22Rv1 (cell line): Measurements from ENCODE around the gene UTY.
"Not testable (repeated sequence)": the region's sequence is repeated elsewhere in the genome, so short reads cannot be mapped to it uniquely, and the experiment has no call there.

Experiments
- H3K27ac ChIP-seq: fragments of 450-650 bp; 2 replicates; pipeline ENCODE4 v1.5.1; 2017
- CTCF ChIP-seq: fragments of 450-650 bp; IDR thresholded peaks from 2 replicates; pipeline ENCODE4 v1.5.1; 2017; ENCODE audit warnings: mild to moderate bottlenecking
- ZFX ChIP-seq: fragments of 450-650 bp; IDR thresholded peaks from 2 replicates; pipeline ENCODE4 v1.6.1; 2017; ENCODE audit warnings: antibody characterized with exemption, borderline replicate concordance

The UTY gene

DNA sequence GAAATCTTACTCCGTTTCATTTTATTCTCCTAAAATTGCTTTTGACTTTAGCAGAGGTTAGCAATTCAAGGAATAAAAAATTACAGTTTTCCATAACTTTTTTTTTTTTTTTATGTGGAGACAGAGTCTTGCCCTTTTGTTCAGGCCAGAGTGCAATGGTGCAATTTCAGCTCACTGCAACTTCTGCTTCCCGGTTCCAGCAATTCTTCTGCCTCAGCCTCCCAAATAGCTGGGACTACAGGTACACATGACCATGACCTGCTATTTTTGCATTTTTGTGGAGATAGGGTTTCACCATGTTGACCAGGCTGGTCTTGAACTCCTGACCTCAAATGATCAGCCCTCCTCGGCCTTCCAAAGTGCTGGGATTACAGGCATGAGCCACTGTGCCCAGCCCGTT, 179.0 kb downstream of the UTY start:
- TF ChIP-seq CTCF: no peak
- no peak for TF ChIP-seq ZFX
- H3K27ac ChIP-seq: no peak overlapping the region

GRCh38 chrY:13299411-13299810, 180.4 kb downstream of the UTY start:
- no peak for TF ChIP-seq ZFX
- TF ChIP-seq CTCF: no peak
- H3K27ac ChIP-seq: no peak overlapping the region

DNA sequence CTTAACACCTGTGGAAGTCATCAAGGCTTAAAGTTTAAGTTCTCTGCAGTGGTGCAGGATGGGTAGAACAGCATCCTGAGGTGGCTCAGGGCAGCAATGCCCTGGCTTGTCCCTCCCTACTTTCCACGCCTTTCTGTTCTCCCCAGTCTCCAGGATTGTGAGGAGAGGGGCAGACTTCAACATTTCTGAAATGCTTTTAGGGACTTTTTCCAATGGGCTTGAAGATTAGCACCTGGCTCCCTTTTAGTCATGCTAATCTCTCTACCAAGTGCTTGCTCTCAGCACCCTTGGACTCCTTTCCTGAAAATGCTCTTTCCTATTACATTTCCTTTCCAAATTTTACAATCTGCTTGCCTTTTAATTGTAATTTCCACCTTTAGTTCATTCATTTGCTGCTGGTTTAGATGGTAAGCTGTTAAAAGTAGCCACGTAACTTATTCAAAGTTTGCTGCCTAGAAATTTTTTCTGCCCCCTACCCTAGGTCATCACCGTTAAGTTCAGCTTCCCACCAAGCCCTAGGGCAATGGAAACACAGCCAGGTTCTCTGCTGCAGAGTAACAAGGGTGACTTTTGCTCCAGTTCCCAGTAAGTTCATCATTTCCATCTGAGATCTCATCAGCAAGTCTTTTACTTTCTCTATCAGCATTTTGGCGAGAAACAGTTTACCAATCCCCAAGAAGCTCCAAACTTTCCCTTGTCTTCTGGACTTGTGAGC, 183.5 kb downstream of the UTY start:
- TF ChIP-seq ZFX: no peak
- TF ChIP-seq CTCF: no peak

GRCh38 chrY:13295026-13295425, 184.8 kb downstream of the UTY start:
- peak overlapping the region; percentile 13; the same call in 1 of the 2 replicates for H3K27ac ChIP-seq
- TF ChIP-seq ZFX: no peak
- no peak for TF ChIP-seq CTCF

More for the DNA sequence above, 183.5 kb downstream of the UTY start:
- H3K27ac ChIP-seq: no peak overlapping the region

DNA sequence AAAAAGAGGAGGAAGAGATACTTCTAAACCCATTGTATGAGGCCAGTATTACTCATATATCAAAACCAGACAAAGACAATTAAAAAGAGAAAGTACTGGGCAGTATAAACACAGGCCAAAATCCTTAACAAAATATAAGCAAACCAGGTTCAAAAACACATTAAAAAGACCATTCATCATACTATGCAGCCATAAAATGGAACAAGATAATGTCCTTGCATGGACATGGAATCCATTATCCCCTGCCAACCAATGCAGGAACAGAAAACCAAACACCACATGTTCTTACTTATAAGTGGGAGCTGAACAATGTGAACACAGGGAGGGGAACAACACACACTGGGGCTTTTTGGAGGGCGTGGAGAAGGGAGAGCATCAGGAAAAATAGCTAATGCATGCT, 188.6 kb downstream of the UTY start:
- H3K27ac ChIP-seq: no peak overlapping the region
- TF ChIP-seq ZFX (no peak), CTCF (no peak)

DNA sequence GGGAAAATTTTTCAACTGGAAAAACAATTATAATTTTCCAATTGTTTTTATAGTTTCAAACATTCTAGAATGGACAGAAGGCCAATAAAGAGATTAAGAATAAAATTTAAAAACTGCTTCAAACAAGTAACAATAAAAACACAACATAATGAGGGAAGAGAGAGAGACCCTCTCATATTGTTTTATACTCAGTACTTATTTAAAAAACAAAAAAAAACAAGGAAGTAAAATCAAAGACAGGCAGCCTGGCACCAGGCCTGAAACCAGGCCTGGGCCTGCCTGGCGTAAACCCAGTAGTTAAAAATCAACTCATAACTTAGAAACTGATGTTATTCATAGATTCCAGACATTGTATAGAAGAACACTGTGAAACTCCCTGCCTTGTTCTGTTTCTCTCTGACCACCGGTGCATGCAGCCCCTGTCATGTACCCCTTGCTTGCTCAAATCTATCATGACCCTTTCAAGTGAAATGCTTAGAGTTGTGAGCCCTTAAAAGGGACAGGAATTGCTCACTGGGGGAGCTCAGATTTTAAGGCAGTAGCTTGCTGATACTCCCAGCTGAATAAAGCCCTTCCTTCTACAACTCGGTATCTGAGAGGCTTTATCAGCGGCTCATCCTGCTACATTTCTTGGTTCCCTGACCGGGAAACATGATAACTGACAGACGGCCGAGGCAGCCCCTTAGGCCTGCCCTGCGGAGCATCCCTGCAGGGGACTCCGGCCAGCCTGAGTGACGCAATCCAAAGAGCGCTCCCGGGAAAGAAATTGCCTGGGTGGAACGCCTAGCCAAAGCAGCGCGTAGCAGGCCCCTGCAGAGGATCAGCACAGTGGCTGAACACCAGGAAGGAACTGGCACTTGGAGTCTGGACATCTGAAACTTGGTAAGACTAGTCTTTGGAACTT, 197.4 kb downstream of the UTY start:
- H3K27ac ChIP-seq: peak overlapping the region; percentile 58

DNA sequence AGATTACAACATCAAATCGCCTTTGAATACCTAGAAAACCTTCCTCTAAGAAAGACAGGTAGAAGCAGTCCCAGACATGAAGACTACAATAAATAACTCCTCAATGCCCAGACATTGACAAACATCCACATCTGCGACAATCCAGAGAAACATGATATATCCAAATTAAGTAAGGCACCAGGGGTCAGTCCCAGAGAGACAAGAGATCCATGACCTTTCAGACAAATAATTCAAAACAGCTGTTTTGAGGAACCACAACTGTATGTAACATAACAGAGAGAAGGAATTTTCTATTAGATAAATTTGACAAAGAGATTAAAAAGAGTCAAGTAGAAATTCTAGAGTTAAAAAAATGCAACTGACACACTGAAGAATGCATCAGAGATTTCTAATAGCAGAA, 200.3 kb downstream of the UTY start:
- H3K27ac ChIP-seq: no peak overlapping the region
- TF ChIP-seq CTCF: no peak
- no peak for TF ChIP-seq ZFX

- no peak overlapping the region for H3K27ac ChIP-seq
- no peak for TF ChIP-seq CTCF
- TF ChIP-seq ZFX: no peak
Measured at GRCh38 chrY:13271706-13272105, 208.1 kb downstream of the UTY start.

- H3K27ac ChIP-seq: not testable (repeated sequence)
Measured at GRCh38 chrY:13253941-13254440, 225.8 kb downstream of the UTY start.
